Heart left ventricle (tissue), 13 donors: ENCODE measurements around the gene PCSK5.

Source experiments
- CTCF ChIP-seq, 12 donors: fragments of 200-600 bp; sonication (generic) in 4 of 12; IDR thresholded peaks; one replicate each; pipeline versions ENCODE4 v1.5.0 to v1.8.0; 2018 to 2022; ENCODE audit warnings: antibody characterized with exemption in 12 of 12, mild to moderate bottlenecking in 5 of 12
- POLR2A ChIP-seq, 2 donors: fragments of 450-650 bp; IDR thresholded peaks; one replicate each; pipeline ENCODE4 v1.6.1; 2017; ENCODE audit warnings: antibody characterized with exemption in 2 of 2, mild to moderate bottlenecking in 2 of 2, moderate library complexity in 2 of 2
- donor health status: ischemic (EF 13 %, LVEDD 7.1; RV severe dilation, severe dysfunction).
- donor health status: DM: no; HTN: yes; CAD: no.
- donor health status: DM: no; HTN: no; CAD: no.
- donor health status: ischemic (EF 25% LVEDD 6.9; RV normal size, moderate dysfunction).
- donor health status: ischemic (EF 25% LVEDD 5.7; RV mildly dilated, moderate dysfunction).
- donor health status: ischemic (EF 35%, LVEDD 5.7; RV mildly dilated, moderate dysfunction).
- donor health status: nonischemic (EF 11% LVEDD 7.7; RV severe dilation, severe dysfunction).
- donor health status: DM: yes; HTN: yes; CAD: no.
- donor health status: PGD.
- donor health status: ischemic (EF 29% LVEDD 5.4; RV normal size, mild dysfunction).
- donor health status: nonischemic (EF 23%, LVEDD 6.1; RV moderate dilation, normal function).

- TF ChIP-seq CTCF (IDR thresholded peaks at IDR 0.05) (no peak), POLR2A (IDR thresholded peaks at IDR 0.05) (no peak)
These were observed 106.3 kb downstream of the PCSK5 start for GRCh38 chr9:75996726-75997125.
